Measurements from ENCODE around the gene BTBD8.

The BTBD8 gene

DNA sequence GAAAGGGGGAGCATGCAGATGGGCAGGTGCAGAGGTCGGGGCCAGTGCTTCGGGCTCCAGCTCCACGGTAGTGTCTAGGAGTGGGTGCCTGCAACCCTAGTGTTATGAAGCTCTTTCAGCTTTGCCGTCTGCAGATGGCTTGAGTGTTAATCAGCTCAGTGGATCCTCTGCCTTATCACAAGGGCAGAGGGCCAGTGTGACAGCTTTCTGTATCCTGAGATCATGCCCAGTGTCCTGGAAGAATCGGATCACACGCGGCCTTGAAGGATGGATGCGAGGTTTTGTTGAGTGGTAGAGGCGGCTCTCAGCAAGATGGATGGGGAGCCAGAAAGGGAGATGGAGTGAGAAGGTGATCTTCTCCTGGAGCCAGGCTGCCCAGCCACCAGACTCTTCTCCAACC, 112.1 kb downstream of the BTBD8 start:
- DNase-seq (ENCODE audit: low spot score) = no peak

DNA sequence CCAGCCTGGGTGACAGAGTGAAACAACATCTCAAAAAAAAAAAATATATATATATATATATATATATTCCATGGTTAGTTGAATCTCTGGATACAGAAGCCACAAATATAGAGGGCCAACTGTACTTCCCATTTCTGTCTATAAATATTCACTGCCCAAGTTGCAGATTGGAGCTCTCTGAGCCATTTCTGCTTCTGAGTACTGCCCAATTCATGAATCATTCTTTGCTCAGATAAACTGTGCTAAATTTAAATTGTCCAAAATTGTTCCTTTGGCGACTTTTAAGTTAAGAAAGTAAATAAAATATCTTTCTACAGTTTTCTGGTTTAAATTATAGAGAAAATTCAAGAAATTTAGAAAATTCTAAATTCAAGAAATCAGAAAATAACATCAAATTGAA, 114.4 kb downstream of the BTBD8 start:
- DNase-seq (ENCODE audit: low spot score) = no peak

DNA sequence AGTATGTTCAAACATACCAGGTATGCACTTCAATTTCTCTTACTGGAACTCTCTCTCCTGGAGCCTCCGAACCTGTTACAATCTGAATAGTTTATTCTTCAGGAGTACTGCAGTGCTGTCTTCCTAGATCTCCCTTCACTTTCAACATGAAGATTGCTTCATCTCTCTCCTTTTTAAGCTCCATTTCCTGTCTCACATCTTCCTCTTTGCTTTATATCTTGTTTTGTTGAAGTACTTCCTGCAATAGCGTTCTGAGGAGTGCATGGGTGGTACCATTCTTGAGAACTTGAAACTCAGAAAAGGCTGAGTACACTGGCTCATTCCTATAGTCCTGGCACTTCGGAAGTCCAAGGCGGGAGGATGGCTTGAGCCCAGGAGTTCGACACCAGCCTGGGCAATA, 121.8 kb downstream of the BTBD8 start:
- no peak for DNase-seq (ENCODE audit: low spot score)

DNA sequence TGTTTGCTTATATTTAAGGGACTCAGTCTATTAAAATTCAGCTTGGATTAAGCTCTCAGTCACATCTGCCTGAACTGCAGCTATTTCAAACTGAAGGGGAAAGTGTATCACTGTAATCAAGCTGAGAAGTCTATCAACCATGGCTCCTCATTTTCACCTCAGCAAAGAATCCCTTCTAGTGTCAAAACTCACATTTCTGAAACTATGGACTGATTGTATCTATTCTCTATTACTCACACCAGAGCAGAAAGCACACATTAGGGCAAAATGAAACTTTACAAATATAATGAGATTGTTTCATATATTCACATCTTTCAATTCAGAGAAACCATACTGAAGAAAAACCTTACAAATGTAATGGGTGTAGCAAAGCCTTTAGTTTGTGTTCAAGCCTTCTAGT, 123.0 kb downstream of the BTBD8 start:
- DNase-seq (ENCODE audit: low spot score) = no peak

DNA sequence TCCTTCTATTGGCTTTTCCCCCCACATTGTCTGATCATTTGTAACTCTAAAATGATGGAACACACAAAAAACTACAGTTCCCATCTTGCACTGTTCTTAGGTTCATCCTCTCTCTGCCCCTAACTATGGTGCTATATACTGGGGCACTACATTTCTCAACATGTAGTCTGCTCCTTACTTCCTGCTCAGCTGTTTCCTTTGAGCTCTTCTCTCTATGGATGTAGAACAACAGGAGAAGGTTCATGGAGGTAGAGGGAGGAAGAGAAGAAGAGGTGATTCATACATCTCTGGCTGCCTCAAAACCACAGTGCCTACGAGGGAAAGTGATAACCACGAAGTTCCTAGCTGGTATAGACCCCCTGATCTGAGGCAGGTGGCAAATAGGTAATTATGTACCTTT, 130.6 kb downstream of the BTBD8 start:
- DNase-seq (ENCODE audit: low spot score) = no peak

- no peak for DNase-seq (ENCODE audit: low spot score)
These were observed 131.0 kb downstream of the BTBD8 start for GRCh38 chr1:92211166-92211565.

- DNase-seq (ENCODE audit: low spot score) = no peak
These were observed 137.6 kb downstream of the BTBD8 start, which contains the start of gene C1orf146 for GRCh38 chr1:92217721-92218120. Gene C1orf146 (plus strand): TSS chr1:92217915. CDS start chr1:92231421, 13,506 bp downstream.

DNA sequence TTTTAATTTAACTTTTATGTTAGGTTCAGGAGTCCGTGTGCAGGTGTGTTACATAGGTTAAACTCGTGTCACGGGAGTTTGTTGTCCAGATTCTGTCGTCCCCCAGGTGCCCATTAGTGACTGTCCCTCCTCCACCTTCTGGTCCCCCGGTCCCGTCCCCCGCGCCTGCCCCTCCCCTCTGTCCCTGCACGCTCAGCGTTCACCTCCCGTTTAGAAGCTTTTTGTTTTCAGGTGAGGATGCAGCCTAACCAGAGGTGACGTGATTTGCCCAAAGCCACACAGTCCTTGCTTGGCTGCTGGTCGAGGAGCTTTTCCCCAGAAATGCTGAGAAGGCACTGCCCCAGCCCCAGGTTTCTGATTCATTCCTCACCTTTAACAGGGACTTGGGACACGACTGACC, 138.4 kb downstream of the BTBD8 start:
- no peak for DNase-seq (ENCODE audit: low spot score)

DNA sequence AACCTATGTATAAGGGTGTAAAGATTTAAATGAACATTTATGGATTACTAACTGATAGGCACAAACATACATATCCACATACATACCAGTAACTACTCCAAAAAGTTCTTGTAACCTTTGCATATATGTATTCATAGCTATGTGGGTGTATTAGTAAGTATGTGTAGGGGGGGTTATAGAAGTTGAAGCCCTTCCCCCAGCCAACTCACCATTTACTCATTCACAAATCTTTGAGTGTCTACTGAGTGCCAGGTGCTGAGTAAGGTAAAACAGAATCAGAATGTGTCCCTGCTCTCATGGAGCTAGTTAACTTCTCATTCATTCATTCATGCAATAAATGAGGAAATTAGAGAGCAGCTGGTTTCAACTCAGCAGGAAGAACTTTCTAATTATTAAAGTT, 138.9 kb downstream of the BTBD8 start:
- DNase-seq (ENCODE audit: low spot score) = no peak

DNA sequence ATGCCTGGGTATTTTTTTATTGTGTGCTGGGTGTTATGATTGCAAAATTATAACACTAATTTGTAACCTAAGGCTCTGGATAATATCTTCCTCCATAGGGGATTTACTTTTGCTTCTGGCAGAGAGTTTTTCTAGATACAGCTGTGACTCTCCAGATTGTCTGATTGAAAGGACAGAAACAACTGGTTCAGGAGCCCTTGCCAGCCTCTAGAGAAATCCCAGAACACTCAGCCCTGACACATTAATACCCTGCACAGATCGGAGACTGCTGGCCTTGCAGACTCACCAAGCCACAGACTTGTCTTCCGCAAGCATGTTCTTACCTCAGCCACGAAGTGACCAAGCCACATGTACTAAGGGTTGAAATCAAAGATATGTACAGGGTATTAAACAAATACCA, 148.3 kb downstream of the BTBD8 start:
- no peak for DNase-seq (ENCODE audit: low spot score)

DNA sequence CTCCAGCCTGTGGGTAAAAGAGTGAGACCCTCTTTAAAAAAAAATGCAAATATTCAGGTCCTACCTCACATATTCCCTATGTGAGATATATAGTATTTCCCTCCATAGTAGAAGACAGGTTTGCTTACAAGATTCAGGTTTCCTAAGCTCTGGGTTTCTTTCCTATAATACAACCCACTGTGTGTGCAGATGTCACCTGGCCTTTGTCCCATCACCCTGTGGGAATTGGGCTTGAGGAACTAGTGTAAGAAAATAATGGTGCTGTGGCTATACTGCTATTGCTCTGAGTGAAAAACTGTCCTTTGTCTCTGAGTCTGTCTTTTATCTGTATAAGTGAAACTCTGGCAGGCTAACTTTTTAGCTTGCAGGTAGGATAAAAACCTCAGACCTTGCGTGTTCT, 150.6 kb downstream of the BTBD8 start:
- DNase-seq (ENCODE audit: low spot score) = no peak

All from D341Med (cell line).